Activated CD8-positive, alpha-beta T cell treated with anti-CD3 and anti-CD28 coated beads, Interleukin-2, amount 10 ng/mL, durations not matched to agents 7 days and 5 days (primary cell): ENCODE results near the gene ERC2. TPM values are rescaled to one million over a fixed set of nuclear protein-coding genes. Genes with fewer than 3 reads are reported as not detected.

Source experiments
- ATAC-seq: fragments of 150-1000 bp; cut with Tn5 transposase; one replicate; pipeline ENCODE4 v1.10.0; 2021; ENCODE audit warnings: moderate library complexity
- CTCF ChIA-PET: fragments of 350-600 bp; sonication (Branson Sonifier 250); formaldehyde crosslinking; loops from one replicate; lab custom pipeline; 2021; ENCODE audit warnings: antibody characterized with exemption; lab: Charles Lee
- POLR2A ChIA-PET: fragments of 350-600 bp; sonication (Branson Sonifier 250); formaldehyde crosslinking; loops from one replicate; lab custom pipeline; 2021; ENCODE audit warnings: antibody characterized with exemption; lab: Charles Lee
- DNase-seq: peaks from one replicate; pipeline ENCODE4 v3.0.0-alpha.2; 2020
- H3K27ac Mint-ChIP-seq: one replicate; pipeline ENCODE4 v1.8.0; 2021; ENCODE audit warnings: mild to moderate bottlenecking, mixed read lengths
- H3K27me3 Mint-ChIP-seq: one replicate; pipeline ENCODE4 v1.8.0; 2021; ENCODE audit warnings: low read depth, mixed read lengths
- H3K36me3 Mint-ChIP-seq: one replicate; pipeline ENCODE4 v1.8.0; 2021; ENCODE audit warnings: low read depth, mixed read lengths
- H3K4me1 Mint-ChIP-seq: one replicate; pipeline ENCODE4 v1.8.0; 2021; ENCODE audit warnings: low read depth, mixed read lengths
- H3K4me3 Mint-ChIP-seq: one replicate; pipeline ENCODE4 v1.8.0; 2021; ENCODE audit warnings: mild to moderate bottlenecking, mixed read lengths
- H3K9me3 Mint-ChIP-seq: one replicate; pipeline ENCODE4 v1.8.0; 2022; ENCODE audit warnings: mixed read lengths; ENCODE audit not compliant: insufficient read depth
- total RNA-seq, 2 experiments: library from RNA; stranded (reverse); gene quantifications; one replicate each; pipeline ENCODE4 v1.2.3, GENCODE V29; 2021

The ERC2 gene
- total RNA-seq, 2 experiments from 2014 or later, result not detected

DNA sequence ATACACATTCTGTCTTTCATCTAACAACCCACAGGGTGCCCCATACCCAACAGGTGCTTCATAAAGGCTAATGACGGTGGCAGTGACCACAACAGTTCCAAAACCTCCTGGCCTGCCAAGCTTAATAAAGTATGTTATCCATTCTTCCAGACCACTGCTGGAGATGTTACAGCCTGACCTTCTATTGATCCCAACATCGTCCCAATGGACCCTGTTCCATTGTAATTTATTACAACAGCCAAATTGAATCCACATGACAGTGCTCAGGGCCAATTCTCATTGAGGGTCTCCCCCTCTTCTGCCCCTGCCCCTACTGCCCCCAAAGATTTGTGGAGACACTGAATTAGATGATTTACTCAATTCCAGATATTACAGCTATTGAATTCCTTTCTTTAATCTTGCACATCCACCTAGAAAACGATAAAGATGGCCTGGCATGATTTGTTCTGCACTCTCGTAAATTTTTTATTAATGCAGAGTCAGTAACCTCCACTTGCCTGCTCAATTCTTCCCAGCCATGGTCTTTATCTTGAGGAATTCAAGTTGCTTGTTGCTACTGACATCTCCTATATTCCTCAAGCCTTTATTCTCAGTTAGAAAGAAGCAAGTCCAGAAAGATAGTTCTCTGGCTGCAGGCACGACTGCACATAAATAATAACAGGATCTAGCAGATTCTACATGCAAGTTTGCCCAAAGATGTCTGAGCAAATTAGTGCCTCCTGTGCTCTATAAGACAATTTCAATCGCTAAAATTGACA is 407.6 kb downstream of the ERC2 start:
- H3K27me3 Mint-ChIP-seq, result no peaks in the 10 kb centered on the region
- H3K36me3 Mint-ChIP-seq, result no peaks in the 10 kb centered on the region
- ATAC-seq (no peak), DNase-seq (no peak)
- H3K4me1 Mint-ChIP-seq, result no peaks in the 10 kb centered on the region
- H3K27ac Mint-ChIP-seq, result no peak overlapping the region
- H3K9me3 Mint-ChIP-seq, result no peaks in the 10 kb centered on the region
- ChIA-PET CTCF (no interaction called here), POLR2A (no interaction called here)
- no peak overlapping the region for H3K4me3 Mint-ChIP-seq

DNA sequence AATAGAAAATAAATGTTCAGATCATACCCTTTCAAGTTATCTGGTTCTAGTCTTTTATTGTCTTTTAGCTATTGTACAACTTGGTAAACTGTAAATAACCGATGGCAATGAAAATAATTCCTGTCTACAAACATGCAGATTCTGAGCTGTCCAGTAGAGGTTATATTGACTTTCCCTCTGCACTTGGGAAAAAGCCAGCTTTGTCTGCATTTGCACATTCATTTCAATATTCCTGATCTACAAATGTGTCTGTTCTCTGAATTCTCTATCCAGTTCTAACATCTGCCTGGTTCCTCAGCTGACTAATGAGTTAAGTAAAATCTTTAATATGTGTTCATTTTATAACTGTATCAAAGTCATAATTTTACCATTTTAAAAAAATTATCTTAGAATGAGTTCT is 408.5 kb downstream of the ERC2 start:
- H3K27me3 Mint-ChIP-seq, result no peaks in the 10 kb centered on the region
- CTCF ChIA-PET, result no interaction called here
- no peaks in the 10 kb centered on the region for H3K9me3 Mint-ChIP-seq
- H3K4me3 Mint-ChIP-seq, result no peak overlapping the region
- DNase-seq (no peak), ATAC-seq (no peak)
- no peaks in the 10 kb centered on the region for H3K4me1 Mint-ChIP-seq
- H3K36me3 Mint-ChIP-seq, result no peaks in the 10 kb centered on the region
- H3K27ac Mint-ChIP-seq, result no peak overlapping the region
- POLR2A ChIA-PET, result no interaction called here

DNA sequence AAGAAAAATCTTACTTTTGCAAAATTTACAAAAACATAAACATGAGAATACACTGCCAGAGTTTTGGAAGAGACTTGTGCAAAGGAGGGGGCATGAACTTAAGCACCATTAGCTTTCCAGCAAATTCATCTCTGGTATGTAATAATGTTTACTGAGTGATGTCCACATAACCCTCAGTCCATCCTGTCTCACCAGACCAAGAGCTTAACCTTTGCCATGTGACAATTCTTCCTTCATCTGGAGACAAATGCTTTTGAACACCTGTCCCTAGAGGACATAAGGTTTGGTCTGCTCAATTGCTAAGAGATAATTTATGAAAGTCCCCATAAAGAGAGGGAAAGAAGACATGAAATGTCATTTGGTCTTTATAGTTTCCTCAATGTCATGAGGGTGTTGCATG is 412.3 kb downstream of the ERC2 start:
- ChIA-PET CTCF (no interaction called here), POLR2A (no interaction called here)
- H3K36me3 Mint-ChIP-seq, result no peaks in the 10 kb centered on the region
- no peak for ATAC-seq
- DNase-seq, result no peak
- no peaks in the 10 kb centered on the region for H3K9me3 Mint-ChIP-seq
- H3K27ac Mint-ChIP-seq, result no peak overlapping the region
- no peak overlapping the region for H3K4me3 Mint-ChIP-seq
- H3K27me3 Mint-ChIP-seq, result no peaks in the 10 kb centered on the region
- H3K4me1 Mint-ChIP-seq, result no peaks in the 10 kb centered on the region

DNA sequence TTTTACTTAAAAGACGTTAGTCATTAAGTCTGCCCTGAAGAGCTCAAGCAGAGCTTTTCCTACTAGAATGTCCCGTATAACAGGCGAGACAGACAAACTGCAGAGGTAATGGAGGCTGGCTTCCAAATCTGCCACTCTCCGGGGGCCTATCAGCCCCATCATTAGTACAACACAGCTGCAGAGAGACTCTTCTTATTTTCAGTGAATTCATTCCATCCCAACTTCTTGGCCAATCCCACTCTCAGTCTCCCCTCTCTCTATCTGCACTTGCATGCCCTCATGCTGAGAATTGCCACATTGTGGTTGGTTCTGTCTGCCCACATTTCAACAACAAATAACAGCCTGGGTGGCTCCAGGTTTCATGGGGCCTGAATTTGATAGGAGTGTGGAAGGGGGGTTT is 412.7 kb downstream of the ERC2 start:
- H3K4me3 Mint-ChIP-seq, result no peak overlapping the region
- H3K27me3 Mint-ChIP-seq, result no peaks in the 10 kb centered on the region
- no peak overlapping the region for H3K27ac Mint-ChIP-seq
- H3K4me1 Mint-ChIP-seq, result no peaks in the 10 kb centered on the region
- H3K36me3 Mint-ChIP-seq, result no peaks in the 10 kb centered on the region
- ATAC-seq, result no peak
- ChIA-PET POLR2A (no interaction called here), CTCF (no interaction called here)
- H3K9me3 Mint-ChIP-seq, result no peaks in the 10 kb centered on the region
- DNase-seq, result no peak

DNA sequence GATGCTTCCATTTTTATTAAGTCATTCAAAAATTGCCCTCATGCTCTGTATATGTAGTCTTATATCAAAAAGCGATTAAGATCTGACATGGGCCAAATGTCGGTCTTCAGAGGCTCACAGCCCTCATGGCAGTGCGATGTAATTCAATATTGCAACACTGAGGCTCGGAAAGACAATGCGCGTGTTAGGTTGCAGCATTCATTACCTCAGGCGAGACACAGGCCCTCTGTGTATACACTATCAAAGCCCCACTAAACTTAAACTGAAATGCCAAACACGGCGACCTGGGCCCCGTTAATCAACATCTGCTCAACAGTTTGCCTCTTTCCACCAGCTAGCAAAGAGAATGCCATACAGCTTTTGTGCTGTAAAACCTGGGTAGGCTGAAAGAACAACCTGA is 413.4 kb downstream of the ERC2 start:
- ATAC-seq, result no peak
- Mint-ChIP-seq H3K36me3 (no peaks in the 10 kb centered on the region), H3K4me1 (no peaks in the 10 kb centered on the region), H3K9me3 (no peaks in the 10 kb centered on the region), H3K4me3 (no peak overlapping the region), H3K27ac (no peak overlapping the region), H3K27me3 (no peaks in the 10 kb centered on the region)
- no peak for DNase-seq
- ChIA-PET CTCF (no interaction called here), POLR2A (no interaction called here)

DNA sequence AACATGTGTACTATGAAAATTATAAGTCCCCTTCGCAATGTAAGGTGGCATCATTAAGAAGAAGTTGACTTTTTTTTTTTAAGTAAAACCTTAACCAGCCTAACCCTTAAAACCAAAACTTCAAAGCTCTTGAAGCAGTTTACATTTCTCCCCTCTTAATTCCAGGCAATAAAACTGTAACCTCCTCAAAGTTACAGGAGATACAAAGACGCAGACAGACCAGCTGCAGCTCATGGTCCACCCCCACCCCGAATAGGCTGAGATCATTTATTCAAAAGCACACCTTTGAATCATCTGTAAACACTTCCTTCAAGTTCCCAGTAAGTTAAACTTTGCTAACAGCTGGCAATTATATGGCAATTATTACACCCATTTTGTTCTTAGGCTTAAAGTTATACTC is 414.5 kb downstream of the ERC2 start:
- Mint-ChIP-seq H3K4me1 (no peaks in the 10 kb centered on the region), H3K4me3 (no peak overlapping the region)
- CTCF ChIA-PET, result no interaction called here

DNA sequence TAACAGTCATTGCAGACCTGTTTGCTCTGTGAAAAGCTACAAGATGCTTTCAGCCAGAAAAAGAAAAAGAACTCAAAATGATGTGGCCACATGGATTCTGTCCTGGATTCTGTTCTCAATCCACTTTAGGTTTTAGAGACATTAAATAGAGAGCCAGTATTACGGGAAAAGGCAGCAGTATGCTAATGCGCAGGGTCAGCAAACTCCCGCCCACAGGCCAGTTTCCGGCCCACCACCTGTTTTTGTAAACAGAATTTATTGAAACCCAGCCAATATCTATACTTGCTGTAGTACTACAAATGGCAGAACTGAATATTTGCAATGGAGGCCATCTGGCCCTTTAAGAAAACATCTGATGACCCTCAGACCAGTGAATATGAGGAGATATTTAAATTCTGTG is 416.1 kb downstream of the ERC2 start:
- no peak for ATAC-seq
- ChIA-PET CTCF (no interaction called here), POLR2A (no interaction called here)
- Mint-ChIP-seq H3K27me3 (no peaks in the 10 kb centered on the region), H3K27ac (no peak overlapping the region), H3K36me3 (no peaks in the 10 kb centered on the region), H3K9me3 (no peaks in the 10 kb centered on the region), H3K4me1 (no peaks in the 10 kb centered on the region), H3K4me3 (no peak overlapping the region)
- DNase-seq, result no peak

More for the DNA sequence above, 414.5 kb downstream of the ERC2 start:
- POLR2A ChIA-PET, result no interaction called here
- Mint-ChIP-seq H3K36me3 (no peaks in the 10 kb centered on the region), H3K27ac (no peak overlapping the region), H3K27me3 (no peaks in the 10 kb centered on the region), H3K9me3 (no peaks in the 10 kb centered on the region)
- ATAC-seq (no peak), DNase-seq (no peak)

DNA sequence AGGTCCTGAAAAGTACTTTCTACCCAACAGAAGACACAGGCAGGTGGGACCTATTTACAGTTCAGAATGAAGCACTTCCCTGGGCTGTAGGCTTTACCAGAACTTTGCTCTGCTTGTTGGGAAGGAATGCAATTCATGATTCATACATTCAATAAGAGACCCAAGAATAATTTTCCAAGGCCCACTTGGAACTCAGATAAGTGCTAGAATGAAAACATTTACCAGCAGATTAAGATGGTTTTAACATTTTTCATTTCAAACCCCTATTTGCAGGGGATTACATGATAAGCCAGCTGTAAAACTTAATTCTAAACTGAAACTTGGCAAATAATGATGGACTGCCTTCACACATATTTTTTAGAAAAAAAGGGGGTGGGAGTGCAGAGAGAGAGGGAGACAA is 417.2 kb downstream of the ERC2 start:
- ChIA-PET CTCF (no interaction called here), POLR2A (no interaction called here)
- H3K4me3 Mint-ChIP-seq, result no peak overlapping the region
- H3K27ac Mint-ChIP-seq, result no peak overlapping the region
- DNase-seq, result no peak
- H3K4me1 Mint-ChIP-seq, result no peaks in the 10 kb centered on the region
- H3K27me3 Mint-ChIP-seq, result no peaks in the 10 kb centered on the region
- H3K36me3 Mint-ChIP-seq, result no peaks in the 10 kb centered on the region
- no peaks in the 10 kb centered on the region for H3K9me3 Mint-ChIP-seq
- ATAC-seq, result no peak

DNA sequence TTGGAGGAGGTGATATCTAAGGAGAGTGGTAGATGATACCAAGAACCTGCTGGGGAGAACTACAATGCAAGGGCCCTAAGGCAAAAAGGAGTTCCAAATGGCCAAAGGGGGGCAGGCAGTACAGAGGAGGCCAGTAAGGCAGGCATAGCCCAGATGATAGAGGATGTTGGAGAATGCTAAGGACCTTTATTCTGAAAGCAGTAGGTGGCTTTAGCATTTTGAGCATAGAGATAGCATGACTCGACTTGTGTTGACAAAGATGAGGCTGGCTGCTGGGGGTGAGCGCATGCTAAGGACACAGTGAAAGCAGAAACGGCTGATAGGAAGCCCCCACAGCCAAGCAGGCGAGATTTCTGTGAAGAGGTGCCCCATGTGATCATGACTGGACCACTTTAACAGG is 419.3 kb downstream of the ERC2 start:
- Mint-ChIP-seq H3K27ac (no peak overlapping the region), H3K36me3 (no peaks in the 10 kb centered on the region), H3K4me3 (no peak overlapping the region), H3K9me3 (no peaks in the 10 kb centered on the region), H3K4me1 (no peaks in the 10 kb centered on the region), H3K27me3 (no peaks in the 10 kb centered on the region)
- CTCF ChIA-PET, result no interaction called here
- DNase-seq (no peak), ATAC-seq (no peak)
- POLR2A ChIA-PET, result no interaction called here

DNA sequence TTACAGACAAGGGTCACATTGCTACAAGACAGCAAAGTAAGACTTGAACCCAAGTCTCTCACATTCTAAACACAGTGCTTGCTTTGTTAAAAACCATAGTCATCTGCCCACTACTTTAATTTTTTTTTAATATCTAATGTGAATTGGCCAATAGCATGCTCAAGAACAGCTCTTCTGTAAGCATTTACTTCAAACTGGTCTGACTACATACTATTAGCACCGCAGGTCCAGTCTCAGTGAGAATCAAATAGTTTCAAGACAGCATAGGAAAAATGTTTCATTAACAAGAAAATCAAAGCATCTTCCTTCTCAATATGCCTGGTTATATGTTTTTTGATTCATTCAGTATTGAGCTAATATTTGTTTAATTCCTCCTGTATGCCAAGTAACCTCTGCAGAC is 419.9 kb downstream of the ERC2 start:
- H3K4me1 Mint-ChIP-seq, result no peaks in the 10 kb centered on the region
- no peaks in the 10 kb centered on the region for H3K27me3 Mint-ChIP-seq
- no peaks in the 10 kb centered on the region for H3K9me3 Mint-ChIP-seq
- ChIA-PET CTCF (no interaction called here), POLR2A (no interaction called here)
- no peak overlapping the region for H3K27ac Mint-ChIP-seq
- H3K4me3 Mint-ChIP-seq, result no peak overlapping the region
- DNase-seq, result no peak
- no peak for ATAC-seq
- no peaks in the 10 kb centered on the region for H3K36me3 Mint-ChIP-seq

DNA sequence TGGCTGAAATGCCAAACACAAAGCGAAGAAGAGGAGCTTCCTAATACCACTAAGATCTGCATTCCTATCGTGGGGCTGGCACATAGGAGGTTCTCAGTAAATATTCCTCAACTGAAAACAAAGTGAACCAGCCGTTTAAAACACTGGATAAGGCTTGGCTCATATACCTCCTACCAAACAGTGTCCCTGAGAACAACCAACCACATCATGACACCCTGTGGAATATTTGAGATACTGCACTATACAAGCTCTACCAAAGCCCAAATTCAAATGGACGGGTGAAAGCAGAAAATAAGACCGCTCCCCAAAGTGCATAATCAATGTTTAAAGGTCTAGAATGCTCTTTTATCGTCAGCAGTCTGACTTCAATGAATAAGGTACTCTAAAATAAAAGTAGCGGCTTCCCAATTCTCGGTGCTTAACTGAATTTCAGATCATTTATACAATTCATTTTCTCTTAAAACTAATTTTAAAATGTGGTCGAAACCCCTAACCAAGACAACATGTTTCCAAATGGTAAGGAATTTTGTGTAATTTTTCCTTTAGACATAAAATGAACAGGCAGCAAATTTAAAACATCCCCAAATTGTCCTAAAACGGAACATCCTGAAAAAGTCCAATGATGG is 425.8 kb downstream of the ERC2 start:
- H3K27ac Mint-ChIP-seq, result no peak overlapping the region
- no peaks in the 10 kb centered on the region for H3K36me3 Mint-ChIP-seq
- no peak overlapping the region for H3K4me3 Mint-ChIP-seq
- no peak for ATAC-seq
- ChIA-PET CTCF (no interaction called here), POLR2A (no interaction called here)
- no peaks in the 10 kb centered on the region for H3K9me3 Mint-ChIP-seq
- DNase-seq, result no peak
- H3K4me1 Mint-ChIP-seq, result no peaks in the 10 kb centered on the region
- H3K27me3 Mint-ChIP-seq, result no peaks in the 10 kb centered on the region

DNA sequence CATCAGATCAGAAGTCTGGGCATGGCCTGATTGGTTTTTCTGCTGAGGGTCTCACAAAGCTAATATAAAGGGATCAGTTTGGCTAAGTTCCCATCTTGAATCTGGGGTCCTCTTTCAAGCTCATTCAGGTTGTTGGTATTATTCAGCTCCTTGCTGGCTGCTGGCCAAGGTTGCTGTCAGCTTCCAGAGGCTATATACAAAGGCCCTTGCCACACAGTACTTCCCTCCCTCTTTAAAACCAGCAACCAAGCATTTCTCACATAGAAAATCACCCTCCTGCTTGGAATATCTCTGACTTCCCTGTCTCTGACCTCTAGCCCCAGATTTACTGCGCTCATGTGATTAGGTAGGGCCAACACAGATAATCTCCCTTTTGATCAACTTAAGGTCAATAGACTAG is 442.9 kb downstream of the ERC2 start:
- CTCF ChIA-PET, result no interaction called here
- Mint-ChIP-seq H3K27me3 (no peaks in the 10 kb centered on the region), H3K4me1 (no peaks in the 10 kb centered on the region), H3K4me3 (no peak overlapping the region), H3K9me3 (no peaks in the 10 kb centered on the region), H3K36me3 (no peaks in the 10 kb centered on the region), H3K27ac (no peak overlapping the region)
- DNase-seq (no peak), ATAC-seq (no peak)
- POLR2A ChIA-PET, result no interaction called here

DNA sequence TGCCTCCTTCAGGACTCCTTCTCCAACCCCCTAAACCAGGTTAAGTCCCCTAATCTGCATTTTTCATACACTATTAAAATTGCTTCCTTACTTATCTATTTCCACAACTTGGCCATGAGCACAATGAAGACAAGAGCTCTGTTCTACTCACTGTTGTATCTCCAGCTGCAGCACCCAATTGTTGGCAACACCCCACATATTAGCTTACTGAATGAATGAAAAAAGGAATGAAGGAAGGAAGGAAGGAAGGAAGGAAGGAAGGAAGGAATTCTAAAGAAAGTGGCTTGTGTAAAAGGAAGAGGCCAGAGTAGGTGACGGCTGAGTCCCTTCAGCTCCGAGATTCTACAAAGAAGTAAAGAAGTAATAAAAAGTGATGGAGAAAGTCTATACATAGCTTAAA is 444.7 kb downstream of the ERC2 start:
- Mint-ChIP-seq H3K27ac (no peak overlapping the region), H3K9me3 (no peaks in the 10 kb centered on the region), H3K36me3 (no peaks in the 10 kb centered on the region), H3K27me3 (no peaks in the 10 kb centered on the region), H3K4me1 (no peaks in the 10 kb centered on the region), H3K4me3 (no peak overlapping the region)
- CTCF ChIA-PET, result no interaction called here
- DNase-seq (no peak), ATAC-seq (no peak)
- POLR2A ChIA-PET, result no interaction called here
